HG02938 (cell line): Measurements from ENCODE around the gene SLCO3A1.

Experiments
- ATAC-seq: cut with Tn5 transposase; IDR thresholded peaks from one replicate; pipeline ENCODE4 v1.9.1; 2021; ENCODE audit warnings: mild to moderate bottlenecking, moderate library complexity; ENCODE audit not compliant: unreplicated experiment

Gene SLCO3A1

GRCh38 chr15:92155934-92156333 is 302.4 kb downstream of the SLCO3A1 start:
- no peak for ATAC-seq

GRCh38 chr15:92157666-92158298 is 304.3 kb downstream of the SLCO3A1 start:
- ATAC-seq = no peak

DNA sequence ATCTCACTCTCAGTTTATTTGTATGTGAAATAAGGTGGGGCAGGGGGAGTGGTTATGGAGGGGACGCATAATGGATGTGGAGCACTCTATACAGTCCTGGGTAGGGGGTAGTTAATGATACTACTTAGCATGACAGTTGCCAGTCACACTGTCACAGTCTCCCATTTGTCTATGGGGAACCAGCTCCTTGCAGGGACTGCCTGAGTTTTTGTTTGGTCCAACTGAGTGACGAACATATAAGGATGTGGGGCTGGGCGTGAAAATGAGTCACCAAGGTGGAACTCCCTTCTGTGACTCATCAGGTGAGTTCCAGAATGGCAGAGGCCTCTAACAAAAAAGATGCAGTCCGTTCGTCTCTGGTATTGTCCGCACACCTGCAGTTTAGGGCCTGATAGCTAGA is 304.9 kb downstream of the SLCO3A1 start:
- ATAC-seq = no peak

DNA sequence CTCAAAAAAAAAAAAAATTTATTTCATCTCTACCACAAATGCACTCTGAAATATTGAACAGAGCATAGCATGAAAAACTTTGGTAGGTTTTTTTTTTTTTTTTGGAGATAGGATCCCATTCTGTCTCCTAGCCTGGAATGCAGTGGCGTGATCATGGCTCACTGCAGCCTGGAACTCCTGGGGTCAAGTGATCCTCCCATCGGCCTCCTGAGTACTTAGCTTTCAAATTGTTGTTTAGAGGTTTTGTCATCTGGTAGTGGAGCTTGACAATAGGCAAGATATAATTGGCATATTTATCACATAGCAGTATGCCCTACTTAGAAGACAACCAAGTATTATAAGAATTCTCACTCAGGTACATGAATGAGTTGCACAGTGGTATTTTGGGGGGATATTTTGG is 306.0 kb downstream of the SLCO3A1 start:
- no peak for ATAC-seq

- no peak for ATAC-seq
Observed at GRCh38 chr15:92159906-92160841, 306.7 kb downstream of the SLCO3A1 start.

DNA sequence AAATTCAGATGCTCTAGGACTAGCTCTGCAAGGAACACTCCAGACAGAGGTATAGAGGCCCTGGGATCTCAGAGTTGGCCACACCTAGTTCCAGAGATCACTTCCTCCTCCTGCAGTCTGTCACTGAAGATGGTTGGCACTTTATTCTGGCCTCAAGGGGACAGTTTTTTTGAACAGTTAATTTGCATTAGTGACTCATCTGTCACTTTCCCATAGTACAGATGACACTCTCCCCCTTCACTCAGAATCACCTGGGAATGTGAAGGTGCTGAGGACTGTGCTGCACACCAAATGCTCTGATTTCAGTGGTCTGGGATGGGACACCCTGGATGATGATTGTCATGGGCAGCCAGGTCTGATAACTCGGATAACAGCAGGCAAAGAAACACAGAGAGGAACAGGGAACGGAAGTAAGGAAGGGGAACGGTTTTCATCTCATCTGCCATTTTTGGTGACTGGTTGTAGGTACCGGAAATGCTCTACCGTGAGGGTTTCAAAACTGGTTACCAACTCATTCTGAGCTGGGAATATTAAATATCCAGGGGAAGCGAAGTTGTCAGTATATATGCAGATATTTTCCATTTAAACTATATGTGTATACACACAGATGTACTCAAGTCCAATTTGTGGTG is 307.6 kb downstream of the SLCO3A1 start:
- peak; percentile 97 for ATAC-seq

DNA sequence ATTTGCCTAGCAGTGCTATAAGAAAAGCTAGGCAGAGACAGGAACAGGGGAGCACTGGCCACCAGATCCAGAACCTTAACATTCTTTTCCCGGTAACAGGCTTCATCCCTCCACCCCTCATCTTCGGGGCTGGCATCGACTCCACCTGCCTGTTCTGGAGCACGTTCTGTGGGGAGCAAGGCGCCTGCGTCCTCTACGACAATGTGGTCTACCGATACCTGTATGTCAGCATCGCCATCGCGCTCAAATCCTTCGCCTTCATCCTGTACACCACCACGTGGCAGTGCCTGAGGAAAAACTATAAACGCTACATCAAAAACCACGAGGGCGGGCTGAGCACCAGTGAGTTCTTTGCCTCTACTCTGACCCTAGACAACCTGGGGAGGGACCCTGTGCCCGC is 309.1 kb downstream of the SLCO3A1 start:
- ATAC-seq = no peak

GRCh38 chr15:92163641-92164040 is 310.1 kb downstream of the SLCO3A1 start:
- no peak for ATAC-seq

DNA sequence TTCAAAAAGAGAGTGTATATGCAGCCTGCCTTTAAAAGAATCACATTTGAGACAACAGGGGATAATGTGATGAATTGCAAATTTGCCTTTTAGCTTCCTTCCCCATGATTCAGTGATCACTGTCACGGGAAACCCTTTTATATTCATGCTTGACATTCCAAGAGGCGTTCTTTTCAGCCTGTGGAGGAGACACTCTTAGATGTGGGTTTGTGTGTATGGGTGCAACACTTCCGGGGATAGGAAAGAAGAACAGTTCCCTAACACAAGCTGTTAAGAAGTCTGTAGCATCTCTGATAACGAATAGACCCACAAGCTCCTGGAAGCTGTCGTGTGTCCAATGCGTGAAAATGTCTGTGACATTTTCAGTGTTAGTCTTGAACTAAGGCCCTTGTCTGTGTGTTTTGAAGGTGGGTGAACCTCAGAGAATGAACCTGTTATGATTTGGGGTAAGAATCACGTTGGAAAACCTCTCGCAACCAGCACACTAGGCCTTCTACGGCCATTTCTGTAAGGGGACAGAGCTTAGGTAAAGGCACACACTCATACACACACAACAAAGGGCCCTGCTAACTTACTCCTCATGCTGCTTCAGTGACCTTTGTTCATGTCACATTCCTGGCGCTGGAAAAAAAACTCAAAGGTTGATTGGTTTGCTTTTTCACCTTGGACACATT is 311.0 kb downstream of the SLCO3A1 start:
- ATAC-seq = no peak

GRCh38 chr15:92165001-92165346 is 311.5 kb downstream of the SLCO3A1 start:
- no peak for ATAC-seq

DNA sequence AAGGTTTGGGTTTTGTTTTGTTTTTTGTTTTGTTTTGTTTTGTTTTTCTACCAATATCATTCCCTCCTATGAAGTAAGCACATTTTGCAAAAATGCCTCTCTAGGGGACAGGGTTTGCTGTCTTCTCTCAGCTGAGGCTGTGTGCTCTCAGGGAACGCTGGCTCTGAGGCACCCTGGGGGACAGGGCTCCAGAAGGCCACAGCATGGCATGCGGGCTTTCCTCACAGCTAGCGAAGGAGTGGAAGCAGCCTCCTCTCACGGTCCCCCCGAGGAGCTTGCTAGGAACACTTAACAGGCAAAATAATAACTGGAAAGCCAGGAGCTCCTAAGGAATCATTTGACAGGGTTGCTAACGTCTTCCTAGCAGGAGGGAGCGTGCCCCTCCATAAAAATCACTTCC is 312.5 kb downstream of the SLCO3A1 start:
- no peak for ATAC-seq

DNA sequence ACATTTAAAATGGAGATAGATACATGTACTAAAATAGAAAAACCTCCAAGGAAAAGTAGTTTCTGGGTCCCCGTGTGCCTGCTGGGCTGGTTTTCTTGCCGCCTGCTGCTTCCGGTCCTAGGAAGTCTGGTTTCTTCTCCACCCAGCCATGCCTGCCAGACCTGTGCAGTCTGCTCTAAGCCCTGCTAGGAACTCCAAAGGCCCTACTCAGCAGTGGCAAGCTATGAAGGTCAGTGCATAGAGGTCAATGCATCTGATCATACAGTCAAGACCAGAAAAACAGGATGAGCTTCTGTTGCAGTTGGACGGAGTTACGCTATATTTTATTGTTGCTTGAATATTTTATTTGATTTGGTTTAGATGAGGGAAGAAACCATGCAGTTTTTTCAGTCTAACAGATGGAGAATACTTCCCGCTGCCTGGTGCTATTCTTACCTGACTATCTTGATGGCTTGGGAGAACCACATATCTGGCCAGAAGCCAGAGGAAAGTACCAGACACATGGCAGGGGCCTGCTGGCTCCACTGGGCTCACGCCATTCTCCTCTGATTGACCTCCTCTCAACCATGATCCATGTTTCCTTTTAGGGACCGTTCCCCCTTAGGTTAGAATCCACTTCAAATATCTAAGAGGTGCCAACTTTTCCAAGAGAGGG is 313.4 kb downstream of the SLCO3A1 start:
- no peak for ATAC-seq

DNA sequence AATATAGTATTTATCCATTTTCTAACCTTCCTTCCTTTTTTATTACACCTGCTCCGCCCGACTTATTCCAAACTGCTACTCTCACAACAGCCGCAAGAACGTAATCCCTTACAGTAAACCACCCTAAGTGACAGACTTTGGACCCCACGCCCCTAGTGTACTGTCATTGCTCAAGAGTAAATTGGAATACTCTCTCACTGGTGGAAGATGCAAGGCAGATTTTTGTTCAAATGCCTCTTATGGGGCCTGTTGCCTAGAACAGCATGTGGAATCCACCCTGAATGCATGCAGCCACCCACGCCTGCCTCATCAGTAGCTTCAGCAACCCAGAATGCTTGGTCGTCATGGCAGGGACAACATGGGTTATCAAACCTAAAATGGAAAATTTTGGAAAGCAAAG is 313.9 kb downstream of the SLCO3A1 start:
- no peak for ATAC-seq

GRCh38 chr15:92168066-92168683 is 314.7 kb downstream of the SLCO3A1 start:
- no peak for ATAC-seq

DNA sequence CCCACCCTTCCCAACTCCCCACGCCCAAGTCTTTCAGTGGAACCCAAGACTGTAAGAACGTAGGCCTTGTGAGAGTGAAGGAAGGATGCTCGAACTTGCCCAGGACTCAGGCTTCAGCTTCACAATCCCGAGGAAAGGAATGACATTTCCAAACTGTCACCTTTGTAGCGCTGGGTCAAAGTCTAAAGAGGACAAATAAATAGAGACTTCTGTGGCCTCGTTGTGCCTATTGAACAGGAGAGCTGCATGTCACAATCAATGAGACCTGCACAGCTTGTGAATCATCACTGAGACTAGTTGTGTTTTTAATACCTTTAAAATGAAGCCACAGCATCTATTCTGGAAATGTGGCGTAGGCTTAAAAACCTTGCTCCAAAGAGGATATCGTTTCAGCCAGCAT is 317.4 kb downstream of the SLCO3A1 start:
- ATAC-seq = no peak

DNA sequence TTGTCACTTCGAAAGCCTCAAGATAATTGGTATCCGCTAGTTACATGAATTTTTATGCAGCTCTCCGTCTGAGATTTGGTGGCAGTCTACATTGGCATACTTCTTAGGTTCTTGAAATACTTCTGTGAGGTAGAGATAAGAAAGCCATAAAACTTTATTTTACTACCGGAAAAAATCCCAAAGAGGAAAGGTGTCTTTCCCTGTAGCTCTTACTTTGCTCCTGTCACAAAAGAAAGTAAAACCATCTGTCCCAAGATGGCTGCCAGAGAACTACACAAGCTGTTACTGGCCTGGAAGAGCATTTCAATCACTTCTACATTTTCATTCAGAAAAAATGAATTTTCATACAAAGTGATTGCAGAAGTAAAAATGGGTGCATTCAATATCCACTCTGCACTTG is 325.4 kb downstream of the SLCO3A1 start:
- ATAC-seq = no peak

DNA sequence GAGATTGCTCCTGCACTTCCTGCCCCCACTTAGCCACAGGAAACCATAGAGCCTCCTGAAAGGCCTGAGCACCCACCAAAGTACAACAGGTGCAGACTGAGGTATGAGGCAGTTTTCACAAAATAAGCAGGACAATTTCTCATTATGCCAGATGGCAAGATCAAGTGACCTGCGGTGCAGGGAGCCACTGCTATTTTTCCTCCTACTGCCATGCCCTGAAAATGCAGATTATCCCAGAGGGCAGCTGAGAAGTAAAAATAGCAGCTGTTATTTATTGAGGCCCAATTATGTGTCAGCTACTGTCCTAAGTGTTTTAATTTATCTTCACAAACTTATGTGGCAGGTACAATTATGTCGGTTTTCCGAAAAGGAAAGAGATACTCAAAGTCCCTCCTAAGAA is 330.6 kb downstream of the SLCO3A1 start:
- ATAC-seq = no peak

DNA sequence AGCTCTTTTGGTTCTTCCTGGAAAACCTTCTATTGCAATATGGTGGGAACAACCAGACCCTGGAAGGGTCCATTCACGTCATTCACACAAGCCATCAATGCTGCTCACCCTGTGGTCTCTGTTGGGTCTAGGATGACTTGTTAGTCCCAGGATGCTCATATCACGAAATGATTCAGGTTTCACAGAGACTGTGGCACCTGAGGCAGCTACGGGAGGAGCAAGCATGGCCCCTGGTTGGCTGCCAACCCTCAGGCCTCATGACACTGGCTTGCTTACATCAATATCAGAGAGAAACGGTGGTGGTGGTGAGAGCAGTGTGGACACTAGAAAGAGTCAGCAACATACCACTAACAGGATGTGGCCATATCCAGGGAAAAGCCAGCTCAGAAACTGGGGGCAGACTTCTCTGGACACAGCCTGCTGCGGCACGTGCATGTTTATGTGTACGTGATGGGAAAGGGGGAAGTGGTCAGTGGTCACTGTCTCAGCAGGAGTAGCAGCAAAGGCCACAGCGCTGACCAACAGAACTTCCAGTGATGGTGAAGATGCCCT is 331.2 kb downstream of the SLCO3A1 start:
- no peak for ATAC-seq

DNA sequence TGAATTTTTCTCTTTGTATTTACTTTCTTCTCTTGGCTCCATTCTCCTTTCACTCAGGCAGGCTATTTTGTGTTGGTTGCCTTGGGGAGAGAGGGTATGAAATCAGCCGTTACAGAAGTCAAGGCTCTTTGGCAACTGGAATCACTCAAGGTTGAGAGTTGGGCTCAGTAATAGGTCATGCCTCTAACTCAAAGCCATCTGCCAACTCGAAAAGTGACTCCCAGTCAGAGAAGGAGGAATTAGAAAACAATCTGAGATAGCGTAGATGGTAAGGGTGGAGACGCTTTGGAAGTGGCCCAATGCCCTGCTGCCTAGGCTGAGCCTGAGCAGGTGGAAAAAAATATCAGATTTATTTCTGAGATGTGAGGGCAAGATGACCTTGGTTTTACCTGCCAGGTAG is 334.5 kb downstream of the SLCO3A1 start:
- no peak for ATAC-seq

GRCh38 chr15:92189166-92189565 is 335.7 kb downstream of the SLCO3A1 start:
- ATAC-seq = no peak
